ENCODE results near the gene ZNF200. TPM values are rescaled to one million over a fixed set of nuclear protein-coding genes. Genes with fewer than 3 reads are reported as not detected.
"Not testable (repeated sequence)": the region's sequence is repeated elsewhere in the genome, so short reads cannot be mapped to it uniquely, and the experiment has no call there.

ZNF200 gene
- total and polyA plus RNA-seq, 2 of the 13 experiments (the other 11 are each of a cell fraction or from before 2014, with no cell fraction given): 3.5 to 16.5 TPM

GRCh38 chr16:3205939-3206338 lies 29.0 kb downstream of the ZNF200 start:
- in situ Hi-C loops (cut with HindIII; ENCODE audit: extremely low pct_ligation_motif_present, low pct_unique_long_range_greater_than_20kb); BruUV-seq (replicated peaks); intact Hi-C loops (cut with micrococcal nuclease; ENCODE audit: unreplicated experiment); H3K79me2 ChIP-seq (ENCODE audit: insufficient read depth, low read length); H3K27ac ChIP-seq (ENCODE audit: extremely low read length, insufficient read depth, low read length); H3K4me3 ChIP-seq (replicated peaks in 1 of 3; ENCODE audit: insufficient read depth in 1 of 3, low read depth in 2 of 3, low read length in 3 of 3); H2AFZ ChIP-seq (ENCODE audit: low read length); H3K36me3 ChIP-seq (replicated peaks in 1 of 2; ENCODE audit: control insufficient read depth in 1 of 2, insufficient read depth in 2 of 2, low read length in 2 of 2); H3K9me3 ChIP-seq (ENCODE audit: low read length); DNase-seq (ENCODE audit: low spot score); H3K27me3 ChIP-seq (ENCODE audit: control insufficient read depth in 1 of 2, insufficient read depth in 2 of 2, low read length in 2 of 2); CTCF ChIA-PET (ENCODE audit: low intra/inter-chr PET ratio, low total read pairs); H3K9ac ChIP-seq (ENCODE audit: insufficient read depth, low read depth, low read length); H3K4me2 ChIP-seq (ENCODE audit: low read depth, low read length); FAIRE-seq; POLR2A ChIA-PET; H4K20me1 ChIP-seq (ENCODE audit: insufficient read depth, low read length); ATAC-seq: not testable (repeated sequence)
- TF ChIP-seq SETDB1 (CRISPR knock-in tag; IDR thresholded peaks at IDR 0.05; ENCODE audit: borderline replicate concordance): peak; percentile 83; the same call in 1 of the 2 replicates
- peaks cover 31% of the 10 kb centered on the region for H3K4me1 ChIP-seq (ENCODE audit: insufficient read depth, low read length)
- WGBS (ENCODE audit: low lambda C conversion rate): 11% methylated on average over 3 of the region's 3 CpGs

- ChIA-PET POLR2A (no interaction called here), CTCF (ENCODE audit: low intra/inter-chr PET ratio, low total read pairs) (no interaction called here)
- 50% methylated on average over 5 of the region's 6 CpGs for WGBS (ENCODE audit: low lambda C conversion rate)
- peak; percentile 75; the same call in 1 of the 2 replicates for TF ChIP-seq CEBPB (IDR thresholded peaks at IDR 0.05; ENCODE audit: borderline replicate concordance, low read depth, low read length)
- TF ChIP-seq SSRP1 (CRISPR knock-in tag; IDR thresholded peaks at IDR 0.05): no peak
- FAIRE-seq (no peak), ATAC-seq (no peak), DNase-seq (ENCODE audit: low spot score) (no peak)
- Histone ChIP-seq H3K4me1 (ENCODE audit: insufficient read depth, low read length) (peaks cover 36% of the 10 kb centered on the region), H4K20me1 (ENCODE audit: insufficient read depth, low read length) (no peaks in the 10 kb centered on the region), H3K4me3 (replicated peaks in 1 of 3; ENCODE audit: insufficient read depth in 1 of 3, low read depth in 2 of 3, low read length in 3 of 3) (no peak overlapping the region), H3K27ac (ENCODE audit: extremely low read length, insufficient read depth, low read length) (no peak overlapping the region), H3K27me3 (ENCODE audit: control insufficient read depth in 1 of 2, insufficient read depth in 2 of 2, low read length in 2 of 2) (no peaks in the 10 kb centered on the region), H3K79me2 (ENCODE audit: insufficient read depth, low read length) (no peaks in the 10 kb centered on the region), H3K9me3 (ENCODE audit: low read length) (0 out of 2 replicates have a peak, but pooled peaks cover 7% of the 10 kb centered on the region), H3K4me2 (ENCODE audit: low read depth, low read length) (no peak overlapping the region), H3K9ac (ENCODE audit: insufficient read depth, low read depth, low read length) (no peak overlapping the region), H2AFZ (ENCODE audit: low read length) (no peak overlapping the region), H3K36me3 (replicated peaks in 1 of 2; ENCODE audit: control insufficient read depth in 1 of 2, insufficient read depth in 2 of 2, low read length in 2 of 2) (no peaks in the 10 kb centered on the region)
- no TSS peak for BruUV-seq (replicated peaks)
- in situ Hi-C loops (cut with HindIII; ENCODE audit: extremely low pct_ligation_motif_present, low pct_unique_long_range_greater_than_20kb): no loop called here
- intact Hi-C loops (cut with micrococcal nuclease; ENCODE audit: unreplicated experiment): no loop called here
Observed at GRCh38 chr16:3202903-3203539, 31.9 kb downstream of the ZNF200 start.

Measured in HepG2 (cell line).